Smooth muscle cell (in vitro differentiated cells): ENCODE measurements around the gene SRP54. TPM values are rescaled to one million over a fixed set of nuclear protein-coding genes. Genes with fewer than 3 reads are reported as not detected.

Source experiments
- DNase-seq: peaks from one replicate; lab custom pipeline; 2025; ENCODE audit not compliant: unreplicated experiment; lab: John Stamatoyannopoulos, UW
- H2AFZ ChIP-seq: fragments of 200-600 bp; sonication (generic); 2 replicates; pipeline ENCODE4 v1.6.0; 2016; ENCODE audit warnings: antibody characterized with exemption, low read depth, mild to moderate bottlenecking
- H3F3A ChIP-seq: fragments of 200-600 bp; sonication (generic); 2 replicates; pipeline ENCODE4 v1.6.0; 2017; ENCODE audit warnings: antibody characterized with exemption, low read depth
- H3K27ac ChIP-seq: fragments of 200-600 bp; sonication (generic); 2 replicates; pipeline ENCODE4 v1.5.1; 2016; ENCODE audit warnings: low read depth, mild to moderate bottlenecking
- H3K27me3 ChIP-seq: fragments of 200-600 bp; sonication (generic); 2 replicates; pipeline ENCODE4 v1.6.1; 2016; ENCODE audit warnings: low read depth, mild to moderate bottlenecking
- H3K36me3 ChIP-seq: fragments of 200-600 bp; sonication (generic); 2 replicates; pipeline ENCODE4 v1.5.1; 2016; ENCODE audit warnings: low read depth
- H3K4me1 ChIP-seq: fragments of 200-600 bp; sonication (generic); 2 replicates; pipeline ENCODE4 v1.5.1; 2016; ENCODE audit warnings: low read depth
- H3K4me2 ChIP-seq: fragments of 200-600 bp; sonication (generic); 2 replicates; pipeline ENCODE4 v1.6.0; 2016; ENCODE audit warnings: mild to moderate bottlenecking
- H3K4me3 ChIP-seq: fragments of 200-600 bp; sonication (generic); 2 replicates; pipeline ENCODE4 v1.5.1; 2016; ENCODE audit warnings: mild to moderate bottlenecking
- H3K79me2 ChIP-seq: fragments of 200-600 bp; sonication (generic); 2 replicates; pipeline ENCODE4 v1.6.0; 2016; ENCODE audit warnings: low read depth, mild to moderate bottlenecking
- H3K9ac ChIP-seq: fragments of 200-600 bp; sonication (generic); 2 replicates; pipeline ENCODE4 v1.6.0; 2016; ENCODE audit warnings: low read depth
- H3K9me3 ChIP-seq: fragments of 200-600 bp; sonication (generic); replicated peaks from 2 replicates; pipeline ENCODE4 v1.5.1; 2016; ENCODE audit warnings: low read depth
- H4K20me1 ChIP-seq: fragments of 200-600 bp; sonication (generic); 2 replicates; pipeline ENCODE4 v1.6.0; 2016; ENCODE audit warnings: low read depth
- CTCF ChIP-seq: fragments of 200-600 bp; sonication (generic); IDR thresholded peaks from 2 replicates; pipeline ENCODE4 v1.5.1; 2017; ENCODE audit warnings: borderline replicate concordance, mild to moderate bottlenecking, antibody characterized with exemption; ENCODE audit not compliant: insufficient read depth, poor library complexity, severe bottlenecking
- WGBS: methylation state at CpG from one replicate; pipeline ENCODE4 v1.1.7; 2016; ENCODE audit warnings: low lambda C conversion rate; 5-methylcytosine and 5-hydroxymethylcytosine counted together
- polyA plus RNA-seq: library from polyadenylated mRNA; unstranded; fragments of >200 nt; fragmentation: Nextera tagmentation; extraction: Ambion mirVana; gene quantifications from 2 replicates; pipeline ENCODE4 v1.2.1, GENCODE V29; 2016
- total RNA-seq: library from RNA; depleted of rRNA; stranded (reverse); fragments of >200 nt; gene quantifications from 2 replicates; pipeline ENCODE4 v1.2.3, GENCODE V29; 2014

The SRP54 gene
- total and polyA plus RNA-seq, 2 experiments from 2014 or later = 76.4 to 111 TPM

GRCh38 chr14:34981743-34982420 is 910 bp upstream of the SRP54 start:
- Histone ChIP-seq H2AFZ (peak overlapping the region; percentile 79), H4K20me1 (peaks cover 28% of the 10 kb centered on the region), H3K4me1 (peaks cover 21% of the 10 kb centered on the region), H3K27ac (peak overlapping the region; percentile 95), H3K4me2 (peak overlapping the region; percentile 90), H3K79me2 (peaks cover 55% of the 10 kb centered on the region), H3K27me3 (no peaks in the 10 kb centered on the region), H3K9ac (peak overlapping the region; percentile 88), H3K9me3 (no peaks in the 10 kb centered on the region), H3F3A (peaks cover 5% of the 10 kb centered on the region), H3K36me3 (no peaks in the 10 kb centered on the region), H3K4me3 (peak overlapping the region; percentile 63)
- DNase-seq = no peak
- TF ChIP-seq CTCF = peak; percentile 35
- WGBS = under 1% methylated on average over 17 of the region's 17 CpGs

GRCh38 chr14:34983148-34983760 is 462 bp downstream of the SRP54 start:
- 1% methylated on average over 28 of the region's 28 CpGs for WGBS
- H3K9me3 ChIP-seq = no peaks in the 10 kb centered on the region
- H4K20me1 ChIP-seq = peaks cover 40% of the 10 kb centered on the region
- H3K79me2 ChIP-seq = peaks cover 61% of the 10 kb centered on the region
- DNase-seq = no peak
- peaks cover 5% of the 10 kb centered on the region for H3F3A ChIP-seq
- H3K27ac ChIP-seq = peak overlapping the region; percentile 95
- H3K4me3 ChIP-seq = peak overlapping the region; percentile 63
- peak overlapping the region; percentile 79 for H2AFZ ChIP-seq
- TF ChIP-seq CTCF = no peak
- peak overlapping the region; percentile 88 for H3K9ac ChIP-seq
- no peaks in the 10 kb centered on the region for H3K27me3 ChIP-seq
- peaks cover 21% of the 10 kb centered on the region for H3K4me1 ChIP-seq
- peak overlapping the region; percentile 90 for H3K4me2 ChIP-seq
- H3K36me3 ChIP-seq = no peaks in the 10 kb centered on the region

GRCh38 chr14:34983786-34984185 is 994 bp downstream of the SRP54 start:
- peak overlapping the region; percentile 88 for H3K9ac ChIP-seq
- no peaks in the 10 kb centered on the region for H3K9me3 ChIP-seq
- 76% methylated on average over 3 of the region's 3 CpGs for WGBS
- H2AFZ ChIP-seq = no peak overlapping the region
- H3K36me3 ChIP-seq = no peaks in the 10 kb centered on the region
- peak overlapping the region; percentile 90 for H3K4me2 ChIP-seq
- TF ChIP-seq CTCF = no peak
- peak overlapping the region; percentile 95 for H3K27ac ChIP-seq
- H3K4me1 ChIP-seq = peaks cover 21% of the 10 kb centered on the region
- no peak for DNase-seq
- H3K4me3 ChIP-seq = peak overlapping the region; percentile 63
- peaks cover 5% of the 10 kb centered on the region for H3F3A ChIP-seq
- H3K27me3 ChIP-seq = no peaks in the 10 kb centered on the region
- peaks cover 66% of the 10 kb centered on the region for H3K79me2 ChIP-seq
- H4K20me1 ChIP-seq = peaks cover 46% of the 10 kb centered on the region
